Smooth muscle cell (in vitro differentiated cells): ENCODE measurements around the gene PTGR1. TPM values are rescaled to one million over a fixed set of nuclear protein-coding genes. Genes with fewer than 3 reads are reported as not detected.

Experiments used
- DNase-seq: peaks from one replicate; lab custom pipeline; 2025; ENCODE audit not compliant: unreplicated experiment; lab: John Stamatoyannopoulos, UW
- H2AFZ ChIP-seq: fragments of 200-600 bp; sonication (generic); 2 replicates; pipeline ENCODE4 v1.6.0; 2016; ENCODE audit warnings: antibody characterized with exemption, low read depth, mild to moderate bottlenecking
- H3F3A ChIP-seq: fragments of 200-600 bp; sonication (generic); 2 replicates; pipeline ENCODE4 v1.6.0; 2017; ENCODE audit warnings: antibody characterized with exemption, low read depth
- H3K27ac ChIP-seq: fragments of 200-600 bp; sonication (generic); 2 replicates; pipeline ENCODE4 v1.5.1; 2016; ENCODE audit warnings: low read depth, mild to moderate bottlenecking
- H3K27me3 ChIP-seq: fragments of 200-600 bp; sonication (generic); 2 replicates; pipeline ENCODE4 v1.6.1; 2016; ENCODE audit warnings: low read depth, mild to moderate bottlenecking
- H3K36me3 ChIP-seq: fragments of 200-600 bp; sonication (generic); 2 replicates; pipeline ENCODE4 v1.5.1; 2016; ENCODE audit warnings: low read depth
- H3K4me1 ChIP-seq: fragments of 200-600 bp; sonication (generic); 2 replicates; pipeline ENCODE4 v1.5.1; 2016; ENCODE audit warnings: low read depth
- H3K4me2 ChIP-seq: fragments of 200-600 bp; sonication (generic); 2 replicates; pipeline ENCODE4 v1.6.0; 2016; ENCODE audit warnings: mild to moderate bottlenecking
- H3K4me3 ChIP-seq: fragments of 200-600 bp; sonication (generic); 2 replicates; pipeline ENCODE4 v1.5.1; 2016; ENCODE audit warnings: mild to moderate bottlenecking
- H3K79me2 ChIP-seq: fragments of 200-600 bp; sonication (generic); 2 replicates; pipeline ENCODE4 v1.6.0; 2016; ENCODE audit warnings: low read depth, mild to moderate bottlenecking
- H3K9ac ChIP-seq: fragments of 200-600 bp; sonication (generic); 2 replicates; pipeline ENCODE4 v1.6.0; 2016; ENCODE audit warnings: low read depth
- H3K9me3 ChIP-seq: fragments of 200-600 bp; sonication (generic); replicated peaks from 2 replicates; pipeline ENCODE4 v1.5.1; 2016; ENCODE audit warnings: low read depth
- H4K20me1 ChIP-seq: fragments of 200-600 bp; sonication (generic); 2 replicates; pipeline ENCODE4 v1.6.0; 2016; ENCODE audit warnings: low read depth
- CTCF ChIP-seq: fragments of 200-600 bp; sonication (generic); IDR thresholded peaks from 2 replicates; pipeline ENCODE4 v1.5.1; 2017; ENCODE audit warnings: borderline replicate concordance, mild to moderate bottlenecking, antibody characterized with exemption; ENCODE audit not compliant: insufficient read depth, poor library complexity, severe bottlenecking
- WGBS: methylation state at CpG from one replicate; pipeline ENCODE4 v1.1.7; 2016; ENCODE audit warnings: low lambda C conversion rate; 5-methylcytosine and 5-hydroxymethylcytosine counted together
- polyA plus RNA-seq: library from polyadenylated mRNA; unstranded; fragments of >200 nt; fragmentation: Nextera tagmentation; extraction: Ambion mirVana; gene quantifications from 2 replicates; pipeline ENCODE4 v1.2.1, GENCODE V29; 2016
- total RNA-seq: library from RNA; depleted of rRNA; stranded (reverse); fragments of >200 nt; gene quantifications from 2 replicates; pipeline ENCODE4 v1.2.3, GENCODE V29; 2014

PTGR1 gene
- total RNA-seq, result 67.1 and 70.5 TPM in 2 replicates
- 67.8 and 74.4 TPM in 2 replicates for polyA plus RNA-seq

GRCh38 chr9:111599092-111599954, at the start of gene PTGR1:
Gene PTGR1, minus strand, starts transcription at chr9:111599647. Its CDS starts 2,225 bp downstream, at chr9:111597422.
- Histone ChIP-seq H3K9ac (peak within 1 kb of the TSS; percentile 39), H3F3A (peaks cover 12% of the 10 kb centered on the region), H3K27me3 (no peaks in the 10 kb centered on the region), H3K27ac (peak within 1 kb of the TSS; percentile 47), H3K4me2 (peak within 1 kb of the TSS; percentile 94), H3K4me3 (peak within 1 kb of the TSS; percentile 68), H3K36me3 (peaks cover 5% of the 10 kb centered on the region), H4K20me1 (peaks cover 6% of the 10 kb centered on the region), H3K79me2 (no peaks in the 10 kb centered on the region), H3K9me3 (no peaks in the 10 kb centered on the region), H2AFZ (peak within 1 kb of the TSS; percentile 87), H3K4me1 (no peaks in the 10 kb centered on the region)
- WGBS, result 14% methylated on average over 61 of the region's 64 CpGs
- no peak for TF ChIP-seq CTCF
- peak; percentile 48 for DNase-seq

GRCh38 chr9:111649016-111649415, 49.6 kb upstream of the PTGR1 start:
- no peak overlapping the region for H3K9ac ChIP-seq
- H3K4me2 ChIP-seq, result no peak overlapping the region
- H2AFZ ChIP-seq, result no peak overlapping the region
- over 99% methylated on average over 4 of the region's 4 CpGs for WGBS
- peaks cover 25% of the 10 kb centered on the region for H3K36me3 ChIP-seq
- no peak overlapping the region for H3K27ac ChIP-seq
- H3K79me2 ChIP-seq, result peaks cover 23% of the 10 kb centered on the region
- H3K27me3 ChIP-seq, result no peaks in the 10 kb centered on the region
- H4K20me1 ChIP-seq, result peaks cover 41% of the 10 kb centered on the region
- H3K4me3 ChIP-seq, result no peak overlapping the region
- DNase-seq, result no peak
- H3K4me1 ChIP-seq, result no peaks in the 10 kb centered on the region
- H3F3A ChIP-seq, result no peaks in the 10 kb centered on the region
- no peaks in the 10 kb centered on the region for H3K9me3 ChIP-seq
- no peak for TF ChIP-seq CTCF

GRCh38 chr9:111648066-111648465, 48.6 kb upstream of the PTGR1 start:
- 99% methylated on average over 4 of the region's 4 CpGs for WGBS
- Histone ChIP-seq H4K20me1 (peaks cover 51% of the 10 kb centered on the region), H2AFZ (no peak overlapping the region), H3K4me2 (no peak overlapping the region), H3K27ac (no peak overlapping the region), H3K9me3 (no peaks in the 10 kb centered on the region), H3K27me3 (no peaks in the 10 kb centered on the region), H3F3A (no peaks in the 10 kb centered on the region), H3K9ac (no peak overlapping the region), H3K4me3 (no peak overlapping the region), H3K4me1 (no peaks in the 10 kb centered on the region), H3K79me2 (peaks cover 32% of the 10 kb centered on the region), H3K36me3 (peaks cover 15% of the 10 kb centered on the region)
- TF ChIP-seq CTCF, result no peak
- no peak for DNase-seq
